ENCODE results near the gene UBE2U. TPM values are rescaled to one million over a fixed set of nuclear protein-coding genes. Genes with fewer than 3 reads are reported as not detected.

The UBE2U gene
- total RNA-seq, 2 donors from 2014 or later, result 0.52 TPM; not detected in 1

- no peak for DNase-seq (ENCODE audit: low spot score in 2 of 2)
- no peaks in the 10 kb centered on the region for H3K9me3 Mint-ChIP-seq
- ATAC-seq, result no peak
- no peaks in the 10 kb centered on the region for H3K36me3 Mint-ChIP-seq
- H3K27ac Mint-ChIP-seq, result no peak overlapping the region
Observed at GRCh38 chr1:64183395-64184002, 19.9 kb upstream of the UBE2U start.

GRCh38 chr1:64184003-64184440, 19.4 kb upstream of the UBE2U start:
- Mint-ChIP-seq H3K9me3 (no peaks in the 10 kb centered on the region), H3K36me3 (no peaks in the 10 kb centered on the region), H3K27ac (no peak overlapping the region)
- DNase-seq (ENCODE audit: low spot score in 2 of 2) (no peak), ATAC-seq (no peak)

GRCh38 chr1:64186138-64186897, 17.1 kb upstream of the UBE2U start:
- no peaks in the 10 kb centered on the region for H3K36me3 Mint-ChIP-seq
- DNase-seq (ENCODE audit: low spot score in 2 of 2) (no peak), ATAC-seq (no peak)
- H3K9me3 Mint-ChIP-seq, result no peaks in the 10 kb centered on the region
- H3K27ac Mint-ChIP-seq, result no peak overlapping the region

- no peaks in the 10 kb centered on the region for H3K36me3 Mint-ChIP-seq
- no peaks in the 10 kb centered on the region for H3K9me3 Mint-ChIP-seq
- DNase-seq (ENCODE audit: low spot score in 2 of 2) (no peak), ATAC-seq (no peak)
- H3K27ac Mint-ChIP-seq, result no peak overlapping the region
Observed at GRCh38 chr1:64186898-64187280, 16.5 kb upstream of the UBE2U start.

- ATAC-seq (no peak), DNase-seq (ENCODE audit: low spot score in 2 of 2) (no peak)
- Mint-ChIP-seq H3K36me3 (no peaks in the 10 kb centered on the region), H3K27ac (no peak overlapping the region), H3K9me3 (no peaks in the 10 kb centered on the region)
Observed at GRCh38 chr1:64187646-64188045, 15.8 kb upstream of the UBE2U start.

GRCh38 chr1:64192290-64192689, 11.1 kb upstream of the UBE2U start:
- no peak overlapping the region for H3K27ac Mint-ChIP-seq
- no peaks in the 10 kb centered on the region for H3K36me3 Mint-ChIP-seq
- DNase-seq (ENCODE audit: low spot score in 2 of 2), result no peak
- ATAC-seq, result no peak
- H3K9me3 Mint-ChIP-seq, result no peaks in the 10 kb centered on the region

GRCh38 chr1:64194168-64195080, 9.0 kb upstream of the UBE2U start:
- H3K36me3 Mint-ChIP-seq, result no peaks in the 10 kb centered on the region
- no peaks in the 10 kb centered on the region for H3K9me3 Mint-ChIP-seq
- DNase-seq (ENCODE audit: low spot score in 2 of 2) (no peak), ATAC-seq (no peak)
- H3K27ac Mint-ChIP-seq, result no peak overlapping the region

- ATAC-seq, result no peak
- Mint-ChIP-seq H3K36me3 (no peaks in the 10 kb centered on the region), H3K27ac (no peak overlapping the region), H3K9me3 (no peaks in the 10 kb centered on the region)
- no peak for DNase-seq (ENCODE audit: low spot score in 2 of 2)
Observed at GRCh38 chr1:64195081-64195395, 8.4 kb upstream of the UBE2U start.

GRCh38 chr1:64196074-64196870, 7.2 kb upstream of the UBE2U start:
- ATAC-seq (no peak), DNase-seq (ENCODE audit: low spot score in 2 of 2) (no peak)
- no peaks in the 10 kb centered on the region for H3K36me3 Mint-ChIP-seq
- no peak overlapping the region for H3K27ac Mint-ChIP-seq
- no peaks in the 10 kb centered on the region for H3K9me3 Mint-ChIP-seq

- H3K27ac Mint-ChIP-seq, result no peak overlapping the region
- DNase-seq (ENCODE audit: low spot score in 2 of 2) (no peak), ATAC-seq (no peak)
- H3K9me3 Mint-ChIP-seq, result no peaks in the 10 kb centered on the region
- H3K36me3 Mint-ChIP-seq, result no peaks in the 10 kb centered on the region
Observed at GRCh38 chr1:64197076-64197475, 6.3 kb upstream of the UBE2U start.

- DNase-seq (ENCODE audit: low spot score in 2 of 2), result no peak
- H3K36me3 Mint-ChIP-seq, result no peaks in the 10 kb centered on the region
- no peaks in the 10 kb centered on the region for H3K9me3 Mint-ChIP-seq
- ATAC-seq, result peak; percentile 48 to 86
- no peak overlapping the region for H3K27ac Mint-ChIP-seq
Observed at GRCh38 chr1:64199154-64199553, 4.3 kb upstream of the UBE2U start.

GRCh38 chr1:64200064-64200463, 3.4 kb upstream of the UBE2U start:
- no peak for ATAC-seq
- no peak overlapping the region for H3K27ac Mint-ChIP-seq

GRCh38 chr1:64209221-64209620, 5.8 kb downstream of the UBE2U start:
- DNase-seq (ENCODE audit: low spot score in 2 of 2) (no peak), ATAC-seq (no peak)
- H3K27ac Mint-ChIP-seq, result no peak overlapping the region
- no peaks in the 10 kb centered on the region for H3K9me3 Mint-ChIP-seq
- H3K36me3 Mint-ChIP-seq, result no peaks in the 10 kb centered on the region

More at GRCh38 chr1:64200064-64200463, 3.4 kb upstream of the UBE2U start:
- no peaks in the 10 kb centered on the region for H3K9me3 Mint-ChIP-seq
- DNase-seq (ENCODE audit: low spot score in 2 of 2), result no peak
- no peaks in the 10 kb centered on the region for H3K36me3 Mint-ChIP-seq

- DNase-seq (ENCODE audit: low spot score in 2 of 2) (no peak), ATAC-seq (no peak)
- Mint-ChIP-seq H3K27ac (no peak overlapping the region), H3K36me3 (no peaks in the 10 kb centered on the region), H3K9me3 (no peaks in the 10 kb centered on the region)
Observed at GRCh38 chr1:64212031-64212430, 8.6 kb downstream of the UBE2U start.

GRCh38 chr1:64215576-64215975, 12.2 kb downstream of the UBE2U start:
- Mint-ChIP-seq H3K27ac (no peak overlapping the region), H3K36me3 (no peaks in the 10 kb centered on the region), H3K9me3 (no peaks in the 10 kb centered on the region)
- ATAC-seq (no peak), DNase-seq (ENCODE audit: low spot score in 2 of 2) (no peak)

GRCh38 chr1:64220241-64220640, 16.8 kb downstream of the UBE2U start:
- Mint-ChIP-seq H3K36me3 (no peaks in the 10 kb centered on the region), H3K9me3 (peaks cover 0 to 2% of the 10 kb centered on the region in 2 donors), H3K27ac (no peak overlapping the region)
- ATAC-seq, result no peak
- DNase-seq (ENCODE audit: low spot score in 2 of 2), result no peak

Data from activated naive CD4-positive, alpha-beta T cell treated with anti-CD3 and anti-CD28 coated beads, Interleukin-2, amount 50 U/mL, for 72 hours (primary cell).